Fibroblast of lung (primary cell): Measurements from ENCODE around the gene CDH4.

Experiments
- CTCF ChIP-seq, 2 donors: IDR thresholded peaks in 1 of 2; conservative IDR thresholded peaks in 1 of 2; 1 replicate in 1 of 2; 2 replicates in 1 of 2; pipeline ENCODE4 v1.5.1; 2011 to 2012; ENCODE audit warnings: low read length in 2 of 2, control low read depth in 1 of 2, inconsistent platforms in 1 of 2, low read depth in 1 of 2, mild to moderate bottlenecking in 1 of 2
- EZH2 ChIP-seq: IDR thresholded peaks from 2 replicates; pipeline ENCODE4 v1.5.1; 2012; ENCODE audit warnings: low read length, control low read depth, mild to moderate bottlenecking; ENCODE audit errors: missing control alignments

DNA sequence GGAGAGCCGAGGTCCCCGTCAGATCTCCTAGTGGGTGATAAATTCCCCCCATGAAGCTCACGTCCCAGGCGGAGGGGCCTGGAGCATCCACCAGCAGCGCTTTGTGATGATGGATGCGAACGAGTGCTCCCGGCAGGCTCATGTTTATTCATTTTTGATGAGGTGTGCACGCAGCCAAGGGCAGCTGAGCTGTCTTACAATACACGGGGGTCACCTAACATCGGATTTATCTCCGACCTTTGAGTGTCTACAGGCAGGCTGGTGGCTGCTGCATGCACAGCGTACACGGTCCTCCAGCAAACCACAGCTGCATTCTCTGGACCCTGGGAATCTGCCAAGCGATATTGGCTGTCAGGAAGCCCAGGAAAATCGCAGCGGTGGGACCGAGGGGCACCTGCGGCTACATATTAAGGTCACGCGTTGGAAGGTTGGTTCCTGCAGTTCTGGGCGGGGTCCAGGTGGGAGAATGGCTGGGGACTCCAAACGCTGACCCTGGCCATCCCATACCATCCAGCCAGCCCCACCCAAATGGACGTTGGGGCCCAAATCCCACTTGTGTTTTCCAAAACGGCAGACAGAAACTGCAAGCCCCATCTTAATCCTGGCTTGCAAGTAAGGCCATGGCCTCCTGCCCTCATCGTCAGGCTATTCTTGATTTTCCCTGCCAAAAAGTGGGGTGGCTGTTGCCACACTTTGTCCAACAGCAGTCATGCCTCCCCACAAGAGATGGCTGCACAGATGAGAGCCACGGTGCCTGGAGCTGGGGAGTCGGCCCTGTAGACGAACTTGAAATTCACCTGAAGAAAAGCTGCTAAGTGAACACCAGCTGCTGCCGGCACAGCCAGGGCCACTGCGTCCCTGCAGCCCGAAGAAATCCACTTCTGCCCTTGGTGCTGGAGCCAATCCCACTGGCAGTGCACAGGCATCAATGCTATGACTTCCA is 413.7 kb downstream of the CDH4 start:
- TF ChIP-seq CTCF (conservative IDR thresholded peaks at IDR 0.05 in 1 of 2, IDR thresholded peaks at IDR 0.05 in 1 of 2; ENCODE audit: low read depth in 1 of 2, low read length in 2 of 2) (no peak), EZH2 (no peak)
